T-helper 1 cell treated with Interleukin-12 subunit alpha and Interleukin-12 subunit beta and Interleukin-4 antibody, amounts not matched to agents 30 ng/mL and 1 ng/mL, for 36 hours (primary cell): Measurements from ENCODE around the gene FAM217B. TPM values are rescaled to one million over a fixed set of nuclear protein-coding genes. Genes with fewer than 3 reads are reported as not detected.

Experiments
- intact Hi-C: fragments of 100-400 bp; cut with micrococcal nuclease; formaldehyde crosslinking; loops from one replicate; pipeline ENCODE4 v1.15.1; 2024
- total RNA-seq: library from RNA; stranded (reverse); gene quantifications from 2 replicates; pipeline ENCODE4 v1.2.3, GENCODE V29; 2022

Gene FAM217B
- total RNA-seq, 1 donor from 2014 or later = 31.0 TPM

GRCh38 chr20:59971428-59971827 lies 31.2 kb downstream of the FAM217B start:
- intact Hi-C loops = no loop called here

GRCh38 chr20:59972037-59972801 lies 32.0 kb downstream of the FAM217B start:
- intact Hi-C loops = no loop called here

GRCh38 chr20:59976156-59976782 lies 36.1 kb downstream of the FAM217B start:
- intact Hi-C loops = no loop called here

GRCh38 chr20:59977086-59977485 lies 36.9 kb downstream of the FAM217B start:
- intact Hi-C loops = no loop called here

- intact Hi-C loops = no loop called here
These were observed 42.9 kb downstream of the FAM217B start for GRCh38 chr20:59983076-59983475.

- intact Hi-C loops = no loop called here
These were observed 44.4 kb downstream of the FAM217B start for GRCh38 chr20:59984541-59984940.

- intact Hi-C loops = no loop called here
These were observed 45.0 kb downstream of the FAM217B start for GRCh38 chr20:59985164-59985563.

GRCh38 chr20:59985864-59986263 lies 45.7 kb downstream of the FAM217B start:
- intact Hi-C loops = loop anchor here (2.0 kb wide), 1 partner anchor 65 kb away; no protein-coding TSS in a partner anchor

- intact Hi-C loops = loop anchor here (2.0 kb wide), 1 partner anchor 64 kb away; no protein-coding TSS in a partner anchor
These were observed 46.9 kb downstream of the FAM217B start for GRCh38 chr20:59987135-59987534.

GRCh38 chr20:59988141-59988540 lies 48.0 kb downstream of the FAM217B start:
- intact Hi-C loops = no loop called here

GRCh38 chr20:59992526-59993084 lies 52.4 kb downstream of the FAM217B start:
- intact Hi-C loops = no loop called here

- intact Hi-C loops = no loop called here
These were observed 53.7 kb downstream of the FAM217B start for GRCh38 chr20:59993736-59994430.

GRCh38 chr20:59994697-59995122 lies 54.5 kb downstream of the FAM217B start:
- intact Hi-C loops = no loop called here

- intact Hi-C loops = no loop called here
These were observed 55.9 kb downstream of the FAM217B start for GRCh38 chr20:59996108-59996507.

GRCh38 chr20:59997896-59998295 lies 57.7 kb downstream of the FAM217B start:
- intact Hi-C loops = no loop called here

Other genes starting within 250 kb of the FAM217B start
- 7.0 and 7.6 TPM in 2 replicates for gene SYCP2, start 6.8 kb upstream of the FAM217B start, total RNA-seq
- 7.3 and 7.4 TPM in 2 replicates for gene PPP1R3D, start 84 bp upstream of the FAM217B start, total RNA-seq
- gene CDH26, start 18.0 kb downstream of the FAM217B start, total RNA-seq = 0.59 and 1.1 TPM in 2 replicates